Memory B cell (primary cell): ENCODE data around the gene ADSS2.

Experiments used
- ATAC-seq: fragments of 150-1000 bp; cut with Tn5 transposase; 2 replicates; pipeline ENCODE4 v1.10.0; 2021; ENCODE audit warnings: low read depth, mild to moderate bottlenecking, moderate library complexity
- DNase-seq, 2 donors: peaks; one replicate each; pipeline ENCODE4 v3.0.0; 2022; ENCODE audit warnings: low spot score in 2 of 2
- H3K27ac Mint-ChIP-seq: one replicate; pipeline ENCODE4 v1.8.0; 2022; ENCODE audit warnings: mild to moderate bottlenecking, moderate library complexity, mixed read lengths
- H3K27me3 Mint-ChIP-seq: one replicate; pipeline ENCODE4 v1.8.0; 2022; ENCODE audit warnings: mixed read lengths
- H3K36me3 Mint-ChIP-seq: one replicate; pipeline ENCODE4 v1.8.0; 2022; ENCODE audit warnings: mild to moderate bottlenecking, mixed read lengths
- H3K4me1 Mint-ChIP-seq: one replicate; pipeline ENCODE4 v1.8.0; 2022; ENCODE audit warnings: mixed read lengths
- H3K4me3 Mint-ChIP-seq: one replicate; pipeline ENCODE4 v1.8.0; 2022; ENCODE audit warnings: mild to moderate bottlenecking, moderate library complexity, mixed read lengths
- H3K9me3 Mint-ChIP-seq: one replicate; pipeline ENCODE4 v1.8.0; 2022; ENCODE audit warnings: mixed read lengths

ADSS2 gene

GRCh38 chr1:244435562-244436205 is 16.0 kb downstream of the ADSS2 start:
- Mint-ChIP-seq H3K27me3 (no peaks in the 10 kb centered on the region), H3K4me1 (peaks cover 7% of the 10 kb centered on the region), H3K27ac (no peak overlapping the region), H3K9me3 (no peaks in the 10 kb centered on the region), H3K36me3 (peaks cover 9% of the 10 kb centered on the region), H3K4me3 (no peak overlapping the region)
- DNase-seq (no peak), ATAC-seq (no peak)

DNA sequence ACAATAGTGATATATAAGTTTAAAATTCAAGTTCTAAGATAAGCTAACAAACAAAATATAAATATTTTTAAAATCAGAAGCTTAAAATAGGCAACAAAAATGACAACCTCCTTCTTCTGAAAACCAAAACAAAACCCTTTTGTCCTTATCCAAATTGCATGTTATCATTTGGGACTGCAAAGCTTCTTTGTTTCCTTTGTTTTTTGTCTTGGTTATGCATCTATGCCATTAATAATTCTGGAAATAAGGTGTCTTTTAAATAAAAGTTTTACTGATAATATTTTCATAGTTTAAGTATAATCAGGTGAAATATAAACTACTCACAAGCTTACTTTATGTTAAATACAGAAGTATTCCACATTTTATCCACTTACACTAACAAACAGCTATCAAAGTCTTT is 20.5 kb downstream of the ADSS2 start:
- DNase-seq (no peak), ATAC-seq (no peak)
- no peak overlapping the region for H3K4me3 Mint-ChIP-seq
- no peaks in the 10 kb centered on the region for H3K27me3 Mint-ChIP-seq
- H3K9me3 Mint-ChIP-seq = no peaks in the 10 kb centered on the region
- peaks cover 9% of the 10 kb centered on the region for H3K4me1 Mint-ChIP-seq
- no peak overlapping the region for H3K27ac Mint-ChIP-seq
- peaks cover 18% of the 10 kb centered on the region for H3K36me3 Mint-ChIP-seq

GRCh38 chr1:244429818-244430217 is 21.9 kb downstream of the ADSS2 start:
- H3K36me3 Mint-ChIP-seq = peaks cover 19% of the 10 kb centered on the region
- H3K4me1 Mint-ChIP-seq = peaks cover 7% of the 10 kb centered on the region
- no peak overlapping the region for H3K27ac Mint-ChIP-seq
- no peak overlapping the region for H3K4me3 Mint-ChIP-seq
- no peaks in the 10 kb centered on the region for H3K27me3 Mint-ChIP-seq
- ATAC-seq (no peak), DNase-seq (no peak)
- H3K9me3 Mint-ChIP-seq = no peaks in the 10 kb centered on the region

- no peaks in the 10 kb centered on the region for H3K27me3 Mint-ChIP-seq
- no peak overlapping the region for H3K4me3 Mint-ChIP-seq
- no peaks in the 10 kb centered on the region for H3K9me3 Mint-ChIP-seq
- no peak for DNase-seq
- no peak for ATAC-seq
- peaks cover 27% of the 10 kb centered on the region for H3K36me3 Mint-ChIP-seq
- peaks cover 7% of the 10 kb centered on the region for H3K4me1 Mint-ChIP-seq
- H3K27ac Mint-ChIP-seq = no peak overlapping the region
Observed at GRCh38 chr1:244427647-244428046, 24.1 kb downstream of the ADSS2 start.

GRCh38 chr1:244424649-244425334 is 26.9 kb downstream of the ADSS2 start:
- no peak overlapping the region for H3K27ac Mint-ChIP-seq
- DNase-seq = no peak

DNA sequence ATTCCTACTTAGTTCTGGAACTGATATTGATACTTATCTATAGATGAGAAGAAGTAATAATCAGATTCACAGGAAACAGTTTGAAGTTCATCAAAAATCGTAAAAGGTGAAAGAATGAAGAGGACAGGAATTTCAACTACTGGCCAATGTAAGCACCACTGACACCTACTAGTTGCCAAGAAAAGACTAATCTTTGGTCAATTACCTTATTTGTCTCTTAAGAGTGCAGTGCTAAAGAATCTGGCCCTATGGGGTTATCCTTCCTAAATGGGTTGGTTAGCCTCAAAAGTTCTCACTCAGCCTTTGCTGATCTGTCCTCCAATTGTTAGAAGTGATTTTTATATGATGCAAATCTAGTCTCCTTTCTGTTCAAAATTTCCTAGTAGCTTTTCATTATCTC is 29.5 kb downstream of the ADSS2 start:
- no peak overlapping the region for H3K4me3 Mint-ChIP-seq
- no peaks in the 10 kb centered on the region for H3K9me3 Mint-ChIP-seq
- no peaks in the 10 kb centered on the region for H3K27me3 Mint-ChIP-seq
- H3K27ac Mint-ChIP-seq = no peak overlapping the region
- peaks cover 38% of the 10 kb centered on the region for H3K36me3 Mint-ChIP-seq
- no peaks in the 10 kb centered on the region for H3K4me1 Mint-ChIP-seq
- DNase-seq = no peak
- ATAC-seq = no peak

More at GRCh38 chr1:244424649-244425334, 26.9 kb downstream of the ADSS2 start:
- no peak for ATAC-seq
- peaks cover 32% of the 10 kb centered on the region for H3K36me3 Mint-ChIP-seq
- H3K9me3 Mint-ChIP-seq = no peaks in the 10 kb centered on the region
- H3K4me3 Mint-ChIP-seq = no peak overlapping the region
- no peaks in the 10 kb centered on the region for H3K27me3 Mint-ChIP-seq
- peaks cover 4% of the 10 kb centered on the region for H3K4me1 Mint-ChIP-seq

- Mint-ChIP-seq H3K36me3 (peaks cover 37% of the 10 kb centered on the region), H3K4me3 (no peak overlapping the region), H3K27me3 (no peaks in the 10 kb centered on the region), H3K27ac (no peak overlapping the region), H3K9me3 (no peaks in the 10 kb centered on the region), H3K4me1 (no peaks in the 10 kb centered on the region)
- DNase-seq (no peak), ATAC-seq (no peak)
Observed at GRCh38 chr1:244419024-244419423, 32.7 kb downstream of the ADSS2 start.

GRCh38 chr1:244414543-244414942 is 37.2 kb downstream of the ADSS2 start:
- no peak for DNase-seq
- H3K36me3 Mint-ChIP-seq = peaks cover 50% of the 10 kb centered on the region
- H3K4me1 Mint-ChIP-seq = no peaks in the 10 kb centered on the region
- H3K9me3 Mint-ChIP-seq = no peaks in the 10 kb centered on the region
- H3K27ac Mint-ChIP-seq = no peak overlapping the region
- no peak overlapping the region for H3K4me3 Mint-ChIP-seq
- no peaks in the 10 kb centered on the region for H3K27me3 Mint-ChIP-seq
- ATAC-seq = no peak

DNA sequence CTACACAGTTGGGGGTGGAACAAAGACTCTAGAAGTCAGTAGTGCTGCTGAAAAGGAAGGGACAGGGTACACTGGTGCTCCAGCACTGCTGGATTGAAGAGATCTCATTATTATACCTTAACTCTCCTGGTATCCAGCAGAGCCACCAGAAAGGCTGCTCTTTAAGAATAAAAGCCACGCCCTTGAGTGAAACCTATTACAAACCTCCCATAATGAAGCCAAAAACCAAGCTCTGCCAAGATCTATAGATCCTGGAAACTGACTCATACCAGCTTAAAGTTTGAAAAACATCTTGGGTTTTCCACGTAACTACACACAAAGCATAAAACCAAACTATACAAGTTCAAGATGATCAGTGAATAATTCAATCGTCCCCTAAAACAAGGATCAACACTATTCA is 38.0 kb downstream of the ADSS2 start:
- Mint-ChIP-seq H3K9me3 (no peaks in the 10 kb centered on the region), H3K36me3 (peaks cover 52% of the 10 kb centered on the region), H3K27me3 (no peaks in the 10 kb centered on the region), H3K27ac (no peak overlapping the region), H3K4me3 (no peak overlapping the region), H3K4me1 (no peaks in the 10 kb centered on the region)
- DNase-seq = no peak
- ATAC-seq = no peak

DNA sequence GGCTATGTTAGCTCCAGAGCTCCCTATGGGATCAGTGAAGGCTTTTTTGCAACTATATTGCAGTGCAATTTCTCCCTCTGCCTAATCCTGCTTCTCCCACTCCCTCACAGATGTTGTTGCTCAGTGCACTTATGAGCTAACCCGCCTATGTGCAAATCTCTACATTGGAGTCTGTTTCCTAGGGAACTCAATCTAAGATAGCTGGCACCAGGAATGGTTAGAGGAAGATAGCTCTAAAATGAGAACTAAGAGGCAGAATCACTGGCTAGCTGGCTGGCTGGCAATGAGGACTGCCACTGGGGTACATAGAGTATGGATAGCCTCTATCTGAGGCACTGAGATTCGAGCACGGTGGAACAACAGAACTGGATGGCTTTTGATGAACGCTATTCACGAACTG is 39.5 kb downstream of the ADSS2 start:
- no peak overlapping the region for H3K4me3 Mint-ChIP-seq
- H3K9me3 Mint-ChIP-seq = no peaks in the 10 kb centered on the region
- no peaks in the 10 kb centered on the region for H3K27me3 Mint-ChIP-seq
- DNase-seq (no peak), ATAC-seq (no peak)
- no peak overlapping the region for H3K27ac Mint-ChIP-seq
- peaks cover 55% of the 10 kb centered on the region for H3K36me3 Mint-ChIP-seq
- H3K4me1 Mint-ChIP-seq = no peaks in the 10 kb centered on the region

DNA sequence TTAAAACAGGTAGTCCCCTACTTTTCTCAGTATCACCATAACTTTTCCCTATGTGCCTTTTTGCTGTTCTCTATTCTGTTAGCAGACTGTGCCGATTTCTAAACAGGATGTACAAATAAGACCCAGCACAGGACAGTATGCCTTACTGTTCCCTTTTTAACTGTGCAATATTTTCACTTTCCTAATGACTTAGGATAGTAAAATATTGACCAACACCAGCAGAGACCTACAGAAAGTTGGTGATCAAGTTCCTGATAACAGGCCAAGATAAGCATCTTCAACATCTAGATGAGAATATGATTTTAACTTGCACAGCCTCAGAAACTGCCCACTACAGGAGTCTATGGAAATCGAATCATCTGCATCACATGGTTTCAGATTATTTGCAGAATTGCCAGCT is 42.0 kb downstream of the ADSS2 start:
- no peak overlapping the region for H3K4me3 Mint-ChIP-seq
- DNase-seq = no peak
- H3K36me3 Mint-ChIP-seq = peaks cover 67% of the 10 kb centered on the region
- ATAC-seq = no peak
- H3K27me3 Mint-ChIP-seq = no peaks in the 10 kb centered on the region
- peaks cover 3% of the 10 kb centered on the region for H3K4me1 Mint-ChIP-seq
- no peaks in the 10 kb centered on the region for H3K9me3 Mint-ChIP-seq
- no peak overlapping the region for H3K27ac Mint-ChIP-seq

- H3K4me1 Mint-ChIP-seq = peaks cover 3% of the 10 kb centered on the region
- H3K4me3 Mint-ChIP-seq = no peak overlapping the region
- H3K27ac Mint-ChIP-seq = peak overlapping the region; percentile 35
- H3K9me3 Mint-ChIP-seq = peaks cover 8% of the 10 kb centered on the region
- DNase-seq = no peak
- H3K36me3 Mint-ChIP-seq = peaks cover 75% of the 10 kb centered on the region
- H3K27me3 Mint-ChIP-seq = no peaks in the 10 kb centered on the region
- no peak for ATAC-seq
Observed at GRCh38 chr1:244406337-244406736, 45.4 kb downstream of the ADSS2 start.

DNA sequence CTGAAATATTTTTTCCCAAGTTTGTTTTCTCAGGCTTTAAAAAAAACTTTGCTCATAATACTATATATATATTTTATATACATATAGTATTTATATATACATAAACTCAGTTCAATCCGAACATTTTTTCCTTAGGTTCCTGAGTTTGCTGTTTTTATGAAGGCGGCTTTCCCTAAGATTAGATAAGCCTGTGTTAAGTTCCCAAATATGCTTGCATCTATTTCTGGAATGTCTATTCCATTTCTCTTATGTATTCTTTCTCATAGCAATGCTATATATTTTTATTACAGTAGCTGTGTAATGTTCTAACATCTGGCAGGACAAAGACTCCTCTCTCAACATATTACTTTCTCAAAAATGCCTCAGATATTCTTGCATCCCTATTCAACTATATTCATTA is 45.9 kb downstream of the ADSS2 start:
- DNase-seq (no peak), ATAC-seq (no peak)
- H3K36me3 Mint-ChIP-seq = peaks cover 74% of the 10 kb centered on the region
- H3K9me3 Mint-ChIP-seq = peaks cover 12% of the 10 kb centered on the region
- H3K4me3 Mint-ChIP-seq = no peak overlapping the region
- H3K27ac Mint-ChIP-seq = no peak overlapping the region
- peaks cover 3% of the 10 kb centered on the region for H3K4me1 Mint-ChIP-seq
- H3K27me3 Mint-ChIP-seq = no peaks in the 10 kb centered on the region

DNA sequence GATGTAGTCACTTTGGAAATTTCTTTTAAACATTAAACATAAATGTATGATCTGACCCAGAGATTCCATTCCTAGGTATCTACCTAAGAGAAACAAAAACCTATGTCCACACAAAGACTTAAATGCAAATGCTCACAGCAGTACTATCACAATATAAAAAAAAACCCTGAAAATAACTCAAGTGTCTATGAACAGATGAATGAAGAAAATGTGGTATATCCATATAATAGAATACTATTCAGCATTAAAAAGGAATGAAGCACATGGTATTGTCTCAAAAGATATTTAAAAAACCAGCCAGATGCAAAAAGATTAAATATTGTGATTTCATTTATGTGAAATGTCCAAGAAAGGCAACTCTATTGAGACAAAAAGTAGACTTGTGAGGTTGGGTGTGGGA is 48.3 kb downstream of the ADSS2 start:
- ATAC-seq = no peak
- DNase-seq = no peak
- Mint-ChIP-seq H3K27ac (no peak overlapping the region), H3K4me3 (no peak overlapping the region), H3K4me1 (peaks cover 3% of the 10 kb centered on the region), H3K9me3 (peaks cover 14% of the 10 kb centered on the region), H3K27me3 (no peaks in the 10 kb centered on the region), H3K36me3 (peaks cover 55% of the 10 kb centered on the region)

- Mint-ChIP-seq H3K4me3 (no peak overlapping the region), H3K27me3 (no peaks in the 10 kb centered on the region), H3K9me3 (peaks cover 14% of the 10 kb centered on the region), H3K36me3 (peaks cover 38% of the 10 kb centered on the region), H3K4me1 (peaks cover 6% of the 10 kb centered on the region), H3K27ac (no peak overlapping the region)
- no peak for DNase-seq
- ATAC-seq = no peak
Observed at GRCh38 chr1:244400974-244401373, 50.7 kb downstream of the ADSS2 start.
